HG03521 (cell line): Measurements from ENCODE around the gene MACROD2.
"Not testable (repeated sequence)": the region's sequence is repeated elsewhere in the genome, so short reads cannot be mapped to it uniquely, and the experiment has no call there.

ENCODE experiments used
- ATAC-seq: cut with Tn5 transposase; IDR thresholded peaks from one replicate; pipeline ENCODE4 v1.9.1; 2021; ENCODE audit warnings: mild to moderate bottlenecking, moderate library complexity; ENCODE audit not compliant: unreplicated experiment

The MACROD2 gene

DNA sequence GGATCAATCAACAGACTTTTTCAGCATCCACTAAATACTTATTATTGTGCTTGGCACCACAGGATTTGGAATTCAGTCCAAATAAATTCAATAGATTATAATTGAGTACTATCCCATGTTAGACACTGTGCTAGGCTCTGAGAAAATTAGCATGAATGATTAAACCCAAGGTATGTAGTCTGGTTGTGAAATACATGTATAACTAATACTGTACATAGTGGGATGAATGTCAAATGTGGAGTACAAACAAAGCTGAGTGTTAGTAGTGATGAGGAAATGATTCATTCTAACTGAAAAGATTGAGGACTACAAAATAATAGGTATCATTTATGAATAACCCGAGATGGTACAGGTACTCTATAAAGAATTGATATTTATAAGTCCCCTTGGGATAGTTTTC is 454.0 kb downstream of the MACROD2 start:
- no peak for ATAC-seq

DNA sequence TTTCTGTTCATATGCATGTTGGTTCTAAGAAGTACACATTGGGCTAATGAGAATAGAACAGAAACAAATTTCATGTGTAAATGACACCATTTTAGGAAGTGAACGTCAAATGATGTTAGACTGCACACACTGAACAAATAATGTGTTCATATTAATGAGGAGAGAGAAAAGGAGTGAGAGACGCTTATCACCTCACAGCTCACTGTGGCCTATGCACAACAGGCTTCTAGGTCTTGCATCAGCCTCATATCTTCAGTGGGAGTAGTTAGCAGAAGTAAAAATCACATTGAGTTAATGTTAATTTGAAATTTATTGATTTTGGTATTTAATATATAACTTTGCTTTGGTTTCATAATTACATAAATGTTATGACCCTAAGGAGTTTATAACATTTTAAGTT is 454.9 kb downstream of the MACROD2 start:
- ATAC-seq, result no peak

DNA sequence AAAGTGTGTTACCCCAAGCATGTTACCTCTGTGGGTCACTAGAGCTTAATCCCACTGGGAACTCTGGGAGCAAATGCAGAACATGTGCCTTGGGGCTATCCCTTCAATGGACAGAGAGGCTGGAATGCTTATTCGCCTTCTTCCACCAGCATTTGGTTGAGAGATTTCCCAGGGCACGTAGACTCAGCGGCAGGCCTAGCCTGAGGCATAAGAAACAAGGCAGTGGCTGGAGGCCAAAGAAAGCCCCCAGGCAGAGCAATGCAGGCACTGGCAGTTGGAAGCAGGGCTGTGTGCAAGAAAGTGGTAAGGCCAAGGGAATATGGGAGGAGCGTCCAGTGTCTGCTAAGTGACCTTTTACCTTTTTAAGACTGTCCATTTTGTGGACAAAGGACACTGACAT is 456.1 kb downstream of the MACROD2 start:
- ATAC-seq, result no peak

DNA sequence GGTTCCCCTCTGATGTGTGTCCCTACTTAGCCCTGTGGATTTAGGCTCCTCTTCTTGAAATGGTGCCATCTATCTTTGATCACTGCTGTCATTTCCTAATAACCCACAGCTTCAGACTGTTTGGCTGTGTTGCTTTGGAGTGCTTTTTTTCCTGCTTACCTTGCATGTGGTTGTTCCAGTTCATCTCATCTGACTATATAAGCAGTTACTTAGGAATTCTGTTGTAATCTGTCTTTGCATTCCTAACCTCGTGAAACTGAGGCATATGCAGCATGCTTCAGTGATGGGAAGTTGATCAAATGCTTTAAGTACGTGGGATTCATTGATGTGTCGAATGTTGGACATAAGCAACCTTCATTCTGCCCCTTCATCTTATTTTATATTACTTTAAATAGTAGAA is 457.9 kb downstream of the MACROD2 start:
- ATAC-seq, result no peak

DNA sequence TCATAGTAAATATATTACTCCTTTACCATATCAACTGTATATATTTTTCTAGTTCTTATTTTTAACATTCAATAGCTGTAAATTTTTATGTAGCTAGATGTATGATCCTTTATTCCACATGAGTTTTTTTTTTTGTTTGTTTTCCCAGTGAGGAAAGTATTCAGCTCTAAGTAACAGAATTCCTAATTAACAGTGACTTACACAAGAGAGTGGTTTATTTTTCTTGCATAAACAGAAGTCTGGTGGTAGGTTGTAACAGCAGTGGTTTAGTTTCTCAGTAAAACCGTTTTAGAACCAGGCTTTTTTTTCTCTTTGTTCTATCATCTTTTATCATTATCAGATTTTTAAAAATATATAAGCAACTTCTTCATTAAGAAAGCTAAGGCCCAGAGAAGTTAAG is 459.0 kb downstream of the MACROD2 start:
- ATAC-seq, result no peak

DNA sequence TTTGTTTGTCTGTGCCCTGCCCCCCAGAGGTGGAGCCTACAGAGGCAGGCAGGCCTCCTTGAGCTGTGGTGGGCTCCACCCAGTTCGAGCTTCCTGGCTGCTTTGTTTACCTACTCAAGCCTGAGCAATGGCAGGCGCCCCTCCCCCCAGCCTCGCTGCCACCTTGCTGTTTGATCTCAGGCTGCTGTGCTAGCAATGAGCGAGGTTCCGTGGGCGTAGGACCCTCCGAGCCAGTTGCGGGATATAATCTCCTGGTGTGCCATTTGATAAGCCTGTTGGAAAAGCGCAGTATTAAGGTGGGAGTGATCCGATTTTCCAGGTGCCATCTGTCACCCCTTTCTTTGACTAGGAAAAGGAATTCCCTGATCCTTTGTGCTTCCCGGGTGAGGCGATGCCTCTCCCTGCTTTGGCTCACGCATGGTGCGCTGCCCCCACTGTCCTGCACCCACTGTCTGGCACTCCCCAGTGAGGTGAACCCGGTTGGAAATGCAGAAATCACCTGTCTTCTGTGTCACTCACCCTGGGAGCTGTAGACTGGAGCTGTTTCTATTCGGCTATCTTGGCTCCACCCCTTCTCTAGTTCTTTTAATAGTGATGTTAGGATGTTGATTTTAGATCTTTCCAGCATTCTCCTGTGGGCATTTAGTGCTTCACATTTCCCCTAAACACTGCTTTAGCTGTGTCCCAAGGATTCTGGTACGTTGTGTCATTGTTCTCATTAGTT is 471.9 kb downstream of the MACROD2 start:
- ATAC-seq, result not testable (repeated sequence)

DNA sequence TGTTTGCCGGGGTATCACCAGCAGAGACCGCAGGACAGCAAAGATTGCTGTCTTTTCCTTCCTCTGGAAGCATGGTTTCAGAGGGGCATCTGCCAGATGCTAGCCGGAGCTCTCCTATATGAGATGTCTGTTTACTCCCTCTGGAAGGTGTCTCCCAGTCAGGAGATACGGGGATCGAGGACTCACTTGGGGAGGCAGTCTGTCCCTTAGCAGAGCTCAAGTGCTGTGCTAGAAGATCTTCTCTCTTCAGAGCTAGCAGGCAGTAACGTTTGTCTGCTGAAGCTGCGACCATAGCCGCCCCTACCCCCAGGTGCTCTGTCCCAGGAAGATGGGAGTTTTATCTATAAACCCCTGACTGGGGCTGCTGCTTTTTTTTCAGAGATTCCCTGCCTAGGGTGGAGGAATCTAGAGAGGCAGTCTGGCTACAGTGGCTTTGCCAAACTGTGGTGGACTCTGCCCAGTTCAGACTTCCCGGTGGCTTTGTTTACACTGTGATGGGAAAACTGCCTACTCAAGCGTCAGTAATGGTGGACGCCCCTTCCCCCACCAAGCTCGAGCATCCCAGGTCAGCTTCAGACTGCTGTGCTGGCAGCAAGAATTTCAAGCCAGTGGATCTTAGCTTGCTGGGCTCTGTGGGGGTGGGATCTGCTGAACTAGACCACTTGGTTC is 475.0 kb downstream of the MACROD2 start:
- ATAC-seq, result no peak

DNA sequence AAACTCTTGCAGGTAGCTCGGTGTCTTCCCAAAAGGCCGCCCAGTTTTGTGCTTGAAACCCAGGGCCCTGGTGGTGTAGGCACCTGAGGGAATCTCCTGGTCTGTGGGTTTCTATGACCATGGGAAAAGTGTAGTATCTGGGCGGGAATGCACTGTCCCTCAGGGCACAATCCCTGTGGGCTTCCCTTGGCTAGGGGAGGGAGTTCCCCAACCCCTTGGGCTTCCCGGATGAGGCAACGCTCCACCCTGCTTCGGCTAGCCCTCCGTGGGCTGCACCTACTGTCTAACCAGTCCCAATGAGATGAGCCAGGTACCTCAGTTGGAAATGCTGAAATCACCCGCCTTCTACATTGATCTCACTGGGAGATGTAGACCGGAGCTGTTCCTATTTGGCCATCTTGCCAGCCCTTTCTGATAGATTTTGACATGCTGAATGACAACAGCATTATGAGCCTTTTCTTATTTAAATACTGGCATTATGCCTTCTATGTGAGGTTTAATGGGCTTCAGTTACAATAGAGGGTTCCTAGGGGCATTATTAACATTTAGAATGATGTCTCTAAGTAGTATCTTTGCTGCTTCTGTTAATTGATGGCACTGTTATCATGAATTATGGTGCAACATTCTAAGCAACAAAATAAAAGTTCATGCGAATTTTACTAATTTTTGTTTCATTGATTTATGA is 475.8 kb downstream of the MACROD2 start:
- no peak for ATAC-seq

DNA sequence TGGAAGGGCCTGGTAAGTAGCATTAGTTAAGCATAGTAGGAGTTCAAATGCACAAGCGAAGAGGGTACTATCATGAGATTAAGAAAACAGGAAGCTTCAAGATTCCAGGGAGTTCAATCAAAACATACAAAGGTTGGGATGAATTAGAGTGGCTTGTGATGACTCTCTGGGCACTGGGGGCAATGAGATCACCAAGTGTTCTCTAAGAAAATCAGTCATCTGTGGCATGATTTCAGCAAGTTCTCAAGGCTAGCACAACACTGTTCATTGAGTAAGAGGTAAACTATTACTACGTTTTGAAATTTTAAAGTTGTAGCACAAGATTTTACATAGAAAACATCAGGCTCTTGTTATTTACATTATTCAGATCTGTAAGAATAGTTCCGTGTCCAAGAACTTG is 481.8 kb downstream of the MACROD2 start:
- ATAC-seq, result no peak

DNA sequence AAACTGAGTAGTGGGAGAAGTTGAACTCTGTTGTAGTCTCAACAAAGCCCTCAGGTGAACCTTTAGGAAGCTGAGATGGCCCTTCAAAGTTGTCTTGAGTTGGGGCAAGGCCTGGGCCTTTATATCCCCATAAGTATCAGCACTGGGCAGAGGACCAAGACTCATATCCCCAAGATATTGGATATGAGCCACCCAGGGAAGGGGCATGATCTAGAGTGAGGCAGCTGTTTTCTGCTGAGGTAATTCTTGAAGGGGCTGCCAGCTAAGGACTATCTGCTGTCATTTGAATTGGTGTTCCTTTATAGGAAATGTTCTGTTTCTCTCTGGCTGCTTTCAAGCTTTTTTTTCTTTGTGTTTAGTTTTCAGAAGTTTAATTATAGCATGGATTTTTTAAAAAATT is 482.8 kb downstream of the MACROD2 start:
- no peak for ATAC-seq

DNA sequence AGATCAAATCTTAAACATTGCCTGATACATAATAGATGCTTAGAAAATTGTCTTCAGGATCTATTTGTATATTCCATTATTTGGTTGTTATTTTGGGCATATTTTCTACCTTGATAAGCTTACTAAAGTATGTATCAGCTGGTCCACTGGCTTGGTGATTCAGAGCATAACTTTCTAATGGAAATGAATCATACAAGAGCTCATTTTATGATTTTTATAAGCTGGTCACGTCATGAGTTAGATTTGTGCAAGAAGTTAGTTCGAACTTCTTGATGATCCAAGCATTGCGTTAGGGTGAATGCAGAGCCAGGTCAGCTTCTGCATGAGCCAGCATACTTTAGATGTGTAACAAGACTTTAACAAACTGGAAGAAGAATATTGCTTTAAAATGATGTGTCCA is 486.5 kb downstream of the MACROD2 start:
- ATAC-seq, result no peak

DNA sequence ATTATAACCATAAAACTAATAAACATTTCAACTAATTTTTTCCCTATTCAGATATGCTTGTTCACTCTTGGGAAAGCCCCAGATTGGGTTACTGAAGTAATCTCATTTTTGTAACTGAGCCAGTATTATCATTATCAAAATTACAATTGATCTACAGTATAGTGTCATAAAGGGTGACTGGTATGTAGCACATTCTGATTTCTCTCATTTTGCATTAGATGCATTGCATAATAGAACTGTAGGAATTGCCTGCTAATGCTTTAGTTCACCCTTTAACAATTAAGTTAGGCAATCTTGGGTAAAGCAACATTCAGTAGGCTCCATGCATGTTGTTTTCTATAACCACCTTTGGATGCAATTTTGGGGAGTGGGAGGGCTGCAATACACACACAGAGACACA is 492.9 kb downstream of the MACROD2 start:
- no peak for ATAC-seq

DNA sequence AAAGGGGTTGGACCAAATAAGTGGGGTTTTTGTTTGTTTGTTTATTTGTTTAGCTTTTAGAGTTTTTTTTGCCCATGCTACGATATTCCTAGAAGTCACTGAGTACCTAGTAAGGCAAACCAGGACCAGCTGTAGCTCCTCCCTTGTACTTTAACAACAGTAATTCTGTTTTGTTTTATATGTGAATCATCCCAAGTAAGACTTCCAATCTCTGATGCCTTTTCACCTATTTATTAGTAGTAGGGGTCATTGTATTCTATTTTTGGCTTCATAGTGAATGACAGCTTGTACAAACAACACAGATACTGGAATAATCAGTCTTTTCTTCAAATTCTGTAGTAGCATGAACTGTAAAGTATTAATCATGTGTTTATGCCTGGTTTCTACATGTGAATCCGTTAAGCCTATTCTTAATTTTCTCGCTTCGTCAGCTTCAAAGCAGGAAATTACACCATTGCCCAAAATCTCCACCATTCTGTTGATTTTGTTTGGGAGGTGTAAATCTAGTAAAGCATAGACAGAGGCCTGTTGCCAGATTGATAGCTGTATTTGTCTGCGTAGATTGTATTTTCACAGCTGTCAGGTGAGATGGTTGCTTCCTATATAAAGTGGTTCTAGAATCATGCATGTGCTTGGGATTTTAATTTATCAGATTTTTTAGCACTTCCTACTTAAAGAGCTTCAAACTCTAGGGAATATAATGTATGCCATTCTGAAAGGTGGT is 493.6 kb downstream of the MACROD2 start:
- no peak for ATAC-seq

DNA sequence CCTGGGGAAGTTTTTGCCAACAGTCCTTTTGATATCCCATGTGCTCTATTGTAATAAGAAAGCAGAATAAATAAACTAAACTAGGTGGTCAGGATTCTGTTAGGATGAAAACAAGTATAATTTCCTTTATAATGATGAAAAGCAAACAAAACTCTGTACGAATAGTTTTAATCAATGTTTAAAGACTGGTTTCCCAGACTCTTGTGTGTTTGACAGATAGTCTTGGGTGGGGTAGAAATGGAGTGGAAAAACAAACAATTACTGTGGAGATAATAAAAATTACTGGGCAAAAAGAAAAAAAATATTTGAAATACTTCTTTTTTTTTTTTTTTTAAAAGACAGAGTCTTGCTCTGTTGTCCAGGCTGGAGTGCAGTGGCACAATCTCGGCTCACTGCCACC is 494.2 kb downstream of the MACROD2 start:
- ATAC-seq, result no peak

DNA sequence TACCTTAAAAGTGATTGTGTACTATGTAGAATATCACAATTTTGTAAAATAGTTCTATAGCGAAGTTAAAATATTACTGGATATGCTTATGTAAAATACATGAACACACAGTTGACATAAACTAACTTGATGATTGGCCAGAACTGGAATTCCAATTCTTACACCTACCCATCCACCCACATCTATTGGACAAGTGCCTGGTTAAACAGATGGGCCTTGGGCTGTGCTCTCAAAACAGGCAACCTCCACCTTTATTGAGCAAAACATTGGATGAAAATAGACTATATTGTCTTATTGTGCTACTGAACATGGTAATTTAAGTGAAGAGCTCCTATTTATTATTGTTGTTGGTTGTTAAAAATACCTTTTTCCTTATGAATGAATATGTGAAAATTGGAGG is 496.1 kb downstream of the MACROD2 start:
- ATAC-seq, result no peak

DNA sequence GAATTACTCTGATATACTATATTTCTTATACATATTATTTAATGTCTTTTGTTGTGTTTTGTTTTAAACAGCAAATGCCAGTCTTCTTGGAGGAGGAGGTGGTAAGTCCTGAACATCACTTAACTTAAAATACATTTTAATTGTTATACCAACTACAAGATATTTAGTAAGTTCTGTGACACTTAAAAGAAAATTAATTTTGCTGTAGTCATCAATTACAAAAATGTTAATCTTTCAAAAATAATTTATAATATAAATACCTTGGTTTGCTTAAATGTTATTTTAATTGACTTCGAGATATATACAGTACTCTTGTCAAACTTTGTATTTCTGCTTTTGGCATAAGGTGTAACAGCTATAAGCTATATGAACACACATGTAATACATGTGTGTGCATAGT is 498.1 kb downstream of the MACROD2 start:
- no peak for ATAC-seq

DNA sequence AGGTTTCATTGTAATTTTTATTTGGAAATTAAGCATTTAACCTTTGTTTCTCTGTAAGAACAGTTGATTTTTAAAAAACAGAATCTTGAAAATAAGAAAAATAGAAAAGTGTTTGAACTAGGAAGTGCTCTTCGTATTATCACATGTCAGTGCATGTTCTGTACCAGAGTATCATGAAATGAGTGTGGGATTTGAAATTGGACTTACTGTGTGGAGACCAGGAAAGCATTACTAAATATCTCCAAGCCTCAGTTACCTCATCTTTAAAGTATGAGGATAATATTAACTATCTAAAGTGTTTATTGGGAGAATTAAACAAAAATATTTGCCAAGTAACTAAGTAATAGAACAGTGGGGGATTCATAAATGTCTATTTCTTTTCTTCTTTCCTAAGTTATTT is 499.0 kb downstream of the MACROD2 start:
- ATAC-seq, result no peak

DNA sequence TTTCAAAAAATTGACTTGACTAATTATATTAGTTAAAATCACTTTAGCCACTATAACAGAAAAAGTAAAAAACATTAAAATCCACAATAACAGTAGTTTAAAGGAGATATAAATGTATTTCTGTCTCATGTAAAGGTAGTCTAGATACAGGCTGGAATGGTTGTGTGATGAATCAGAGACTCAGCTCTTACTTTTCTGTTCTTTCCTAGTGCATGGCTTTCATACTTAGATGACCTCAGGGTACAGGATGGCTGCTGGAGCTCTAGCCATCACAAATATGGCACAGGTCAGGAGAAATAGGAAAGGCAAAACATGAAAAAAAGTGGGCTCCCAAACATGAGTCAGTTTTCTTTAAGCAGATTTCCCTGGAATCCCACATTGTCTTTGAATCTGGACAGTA is 499.8 kb downstream of the MACROD2 start:
- ATAC-seq, result no peak

DNA sequence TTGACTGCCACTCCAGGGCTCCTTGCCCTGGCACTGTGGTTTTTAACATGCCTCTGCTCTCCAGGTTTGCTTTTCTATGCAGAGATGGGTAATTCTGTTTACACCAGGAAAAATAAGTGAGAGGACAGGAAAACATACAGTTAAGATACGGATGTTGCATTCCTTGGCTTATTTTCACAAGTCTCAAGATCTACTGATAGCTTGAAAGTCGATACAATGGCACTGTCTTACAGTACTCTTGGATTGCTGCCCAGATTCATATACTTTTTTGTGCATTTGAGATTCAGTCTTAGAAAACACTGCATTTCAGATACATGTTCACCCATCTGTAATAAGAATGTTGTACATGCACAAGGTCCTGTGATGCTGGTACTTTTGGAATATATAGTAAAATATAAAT is 501.7 kb downstream of the MACROD2 start:
- ATAC-seq, result no peak

DNA sequence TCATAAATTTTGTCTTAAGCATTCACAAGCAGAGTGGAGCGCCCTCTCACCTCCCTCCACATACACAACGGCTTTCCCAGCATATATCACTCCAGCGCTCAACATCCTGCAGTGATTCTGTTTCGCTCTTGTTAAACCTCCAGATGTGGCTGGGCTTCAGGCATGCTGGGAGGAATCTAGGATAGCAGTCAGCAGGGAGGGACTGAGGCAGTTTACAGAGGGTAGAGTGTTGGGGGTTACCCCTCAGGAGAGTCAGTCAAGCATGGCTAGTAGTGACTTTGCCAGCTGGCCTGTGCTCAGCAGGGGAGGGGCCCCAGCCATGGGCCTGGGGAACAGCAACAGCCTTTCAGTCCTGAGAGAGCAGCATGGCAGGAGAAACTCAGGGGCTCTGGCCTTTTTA is 503.5 kb downstream of the MACROD2 start:
- no peak for ATAC-seq

DNA sequence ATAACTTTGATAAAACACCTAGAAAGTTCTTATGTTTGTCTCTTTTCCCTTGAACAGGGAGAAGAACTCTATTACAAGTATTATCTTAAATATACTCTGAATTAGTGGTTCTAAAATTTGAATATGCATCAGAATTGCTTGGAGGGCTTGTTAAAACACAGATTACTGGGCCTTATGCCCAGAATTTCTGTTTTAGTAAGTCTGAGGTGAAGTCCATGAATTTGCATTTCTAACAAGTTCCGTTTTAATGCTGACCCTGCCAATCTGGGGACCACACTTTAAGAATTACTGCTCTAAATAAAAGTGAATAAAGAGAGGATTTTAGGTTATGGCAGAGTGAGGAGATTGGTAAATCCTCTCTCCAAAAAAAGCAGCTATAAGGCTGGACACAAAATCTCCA is 510.2 kb downstream of the MACROD2 start:
- ATAC-seq, result no peak

DNA sequence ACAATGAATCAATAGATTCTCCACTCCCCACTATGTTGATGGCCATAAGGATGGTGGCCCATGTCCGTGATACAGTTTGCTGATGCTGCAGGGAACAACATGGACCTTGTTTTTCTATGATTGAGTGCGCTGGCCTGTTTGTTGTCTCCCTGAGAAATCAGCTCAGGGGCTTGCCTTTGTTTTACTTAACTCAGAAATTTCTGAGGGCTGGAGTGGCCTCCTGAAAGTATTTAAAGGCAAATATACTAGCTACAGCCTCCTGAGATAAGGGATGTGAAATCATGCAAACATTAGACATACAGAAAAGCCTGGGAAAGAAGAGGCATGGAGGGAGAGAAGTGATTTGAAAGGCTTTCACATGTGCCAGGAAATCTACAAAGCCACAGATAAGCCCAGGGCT is 512.4 kb downstream of the MACROD2 start:
- no peak for ATAC-seq
